Colonic mucosa (tissue), 4 donors: ENCODE measurements around the gene FREY1. TPM values are rescaled to one million over a fixed set of nuclear protein-coding genes. Genes with fewer than 3 reads are reported as not detected.
A peak's percentile ranks its signal among the peaks of the same experiment; 100 is the strongest.

ENCODE experiments used
- DNase-seq: peaks from one replicate; pipeline ENCODE4 v3.0.0-alpha.2; 2020
- H3K27ac ChIP-seq: fragments of 200-600 bp; one replicate; pipeline ENCODE4 v1.8.0; 2021
- H3K27me3 ChIP-seq: fragments of 200-600 bp; one replicate; pipeline ENCODE4 v1.8.0; 2021
- H3K36me3 ChIP-seq: fragments of 200-600 bp; one replicate; pipeline ENCODE4 v1.8.0; 2021
- H3K4me1 ChIP-seq: fragments of 200-600 bp; one replicate; pipeline ENCODE4 v1.8.0; 2021; ENCODE audit warnings: mild to moderate bottlenecking
- H3K4me3 ChIP-seq: fragments of 200-600 bp; one replicate; pipeline ENCODE4 v1.8.0; 2021
- H3K9ac ChIP-seq, 2 donors: one replicate each; pipeline ENCODE4 v1.7.0; 2013; ENCODE audit warnings: control low read depth in 2 of 2, low read depth in 2 of 2, low read length in 2 of 2
- H3K9me3 ChIP-seq: fragments of 200-600 bp; one replicate; pipeline ENCODE4 v1.8.0; 2021
- intact Hi-C: fragments of 100-400 bp; cut with DNase I; formaldehyde crosslinking; loops from one replicate; pipeline ENCODE4 v1.14.1; 2022
- total RNA-seq, 2 donors: library from RNA; stranded (reverse); fragmentation: NEBNext Ultra II Directional in 1 of 2; extraction: Animal tissue kit (Norgen Biotek cat#: 25700) in 1 of 2; gene quantifications; one replicate each; pipeline ENCODE4 v1.2.1, GENCODE V29; 2021
- TF ChIP-seq, protein P1 (sequence below): fragments of 200-600 bp; IDR thresholded peaks from one replicate; pipeline ENCODE4 v1.8.0; 2022; ENCODE audit warnings: antibody characterized with exemption, mild to moderate bottlenecking
- donor health status: healthy.
- donor health status: DM: no; HTN: no; CAD: no.
- donor health status: DM: no; HTN: no; CAD: no.

Gene FREY1
- total RNA-seq, 2 donors from 2014 or later: 1.1 TPM; not detected in 1

DNA sequence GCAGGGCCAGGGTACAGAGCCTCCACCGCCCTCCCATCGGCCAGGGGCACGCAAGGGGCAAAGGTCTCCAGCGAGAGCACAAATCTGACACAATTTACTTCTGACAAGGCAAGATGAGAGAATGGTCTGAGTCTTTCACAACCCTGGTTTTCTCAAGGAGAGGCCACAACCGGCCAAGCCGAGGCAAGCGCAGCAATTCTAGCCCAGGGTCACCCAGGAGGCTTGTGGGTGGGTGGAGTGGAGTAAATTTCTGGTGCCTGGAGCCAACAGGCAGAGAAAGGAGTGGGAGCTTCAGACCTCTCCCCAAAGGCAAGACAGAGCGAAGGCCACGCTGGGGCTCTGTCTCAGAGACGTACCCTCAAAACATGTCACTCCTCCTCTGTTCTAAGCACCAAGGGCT, 24.7 kb upstream of the FREY1 start:
- no peak overlapping the region for H3K27ac ChIP-seq
- intact Hi-C loops: no loop called here
- H3K4me1 ChIP-seq: no peaks in the 10 kb centered on the region
- H3K27me3 ChIP-seq: no peaks in the 10 kb centered on the region
- TF ChIP-seq, protein P1, sequence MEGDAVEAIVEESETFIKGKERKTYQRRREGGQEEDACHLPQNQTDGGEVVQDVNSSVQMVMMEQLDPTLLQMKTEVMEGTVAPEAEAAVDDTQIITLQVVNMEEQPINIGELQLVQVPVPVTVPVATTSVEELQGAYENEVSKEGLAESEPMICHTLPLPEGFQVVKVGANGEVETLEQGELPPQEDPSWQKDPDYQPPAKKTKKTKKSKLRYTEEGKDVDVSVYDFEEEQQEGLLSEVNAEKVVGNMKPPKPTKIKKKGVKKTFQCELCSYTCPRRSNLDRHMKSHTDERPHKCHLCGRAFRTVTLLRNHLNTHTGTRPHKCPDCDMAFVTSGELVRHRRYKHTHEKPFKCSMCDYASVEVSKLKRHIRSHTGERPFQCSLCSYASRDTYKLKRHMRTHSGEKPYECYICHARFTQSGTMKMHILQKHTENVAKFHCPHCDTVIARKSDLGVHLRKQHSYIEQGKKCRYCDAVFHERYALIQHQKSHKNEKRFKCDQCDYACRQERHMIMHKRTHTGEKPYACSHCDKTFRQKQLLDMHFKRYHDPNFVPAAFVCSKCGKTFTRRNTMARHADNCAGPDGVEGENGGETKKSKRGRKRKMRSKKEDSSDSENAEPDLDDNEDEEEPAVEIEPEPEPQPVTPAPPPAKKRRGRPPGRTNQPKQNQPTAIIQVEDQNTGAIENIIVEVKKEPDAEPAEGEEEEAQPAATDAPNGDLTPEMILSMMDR: no peak
- H3K9ac ChIP-seq: no peak overlapping the region
- DNase-seq: no peak
- no peaks in the 10 kb centered on the region for H3K36me3 ChIP-seq
- H3K9me3 ChIP-seq: no peaks in the 10 kb centered on the region
- no peak overlapping the region for H3K4me3 ChIP-seq

DNA sequence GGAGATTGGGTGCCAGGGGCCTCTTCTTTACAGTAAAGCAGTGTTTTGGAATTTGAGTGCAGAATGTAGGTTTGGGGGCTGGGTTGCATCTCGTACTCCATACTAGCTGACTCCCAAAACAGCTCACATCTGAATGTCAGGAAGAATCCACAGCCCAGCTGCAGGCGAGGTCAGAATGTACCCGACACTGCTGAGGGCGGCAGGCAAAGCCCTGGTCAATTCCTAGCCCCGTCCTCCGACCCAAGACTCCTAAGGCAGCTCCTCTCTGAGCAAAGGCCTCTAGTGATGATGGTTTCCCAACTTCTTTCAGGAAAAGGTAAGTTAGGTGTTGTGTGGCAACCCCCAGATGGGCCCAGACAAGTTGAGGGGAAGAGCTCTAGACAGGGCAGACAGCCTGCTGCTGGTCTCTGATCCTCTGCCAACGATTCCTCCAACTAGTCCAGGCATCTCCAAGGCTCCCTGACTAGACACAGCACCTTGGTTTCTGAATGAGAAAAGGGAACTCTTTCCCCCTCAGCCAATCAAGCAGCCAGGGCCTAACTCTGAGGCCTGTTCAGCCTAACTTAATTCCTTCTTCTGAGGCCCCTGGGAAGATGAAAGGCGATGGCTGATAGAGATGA, 24.0 kb upstream of the FREY1 start:
- Histone ChIP-seq H3K4me3 (no peak overlapping the region), H3K4me1 (no peaks in the 10 kb centered on the region), H3K36me3 (no peaks in the 10 kb centered on the region), H3K27ac (no peak overlapping the region), H3K27me3 (no peaks in the 10 kb centered on the region), H3K9ac (no peak overlapping the region), H3K9me3 (no peaks in the 10 kb centered on the region)
- TF ChIP-seq, protein P1: no peak
- intact Hi-C loops: no loop called here
- DNase-seq: no peak

DNA sequence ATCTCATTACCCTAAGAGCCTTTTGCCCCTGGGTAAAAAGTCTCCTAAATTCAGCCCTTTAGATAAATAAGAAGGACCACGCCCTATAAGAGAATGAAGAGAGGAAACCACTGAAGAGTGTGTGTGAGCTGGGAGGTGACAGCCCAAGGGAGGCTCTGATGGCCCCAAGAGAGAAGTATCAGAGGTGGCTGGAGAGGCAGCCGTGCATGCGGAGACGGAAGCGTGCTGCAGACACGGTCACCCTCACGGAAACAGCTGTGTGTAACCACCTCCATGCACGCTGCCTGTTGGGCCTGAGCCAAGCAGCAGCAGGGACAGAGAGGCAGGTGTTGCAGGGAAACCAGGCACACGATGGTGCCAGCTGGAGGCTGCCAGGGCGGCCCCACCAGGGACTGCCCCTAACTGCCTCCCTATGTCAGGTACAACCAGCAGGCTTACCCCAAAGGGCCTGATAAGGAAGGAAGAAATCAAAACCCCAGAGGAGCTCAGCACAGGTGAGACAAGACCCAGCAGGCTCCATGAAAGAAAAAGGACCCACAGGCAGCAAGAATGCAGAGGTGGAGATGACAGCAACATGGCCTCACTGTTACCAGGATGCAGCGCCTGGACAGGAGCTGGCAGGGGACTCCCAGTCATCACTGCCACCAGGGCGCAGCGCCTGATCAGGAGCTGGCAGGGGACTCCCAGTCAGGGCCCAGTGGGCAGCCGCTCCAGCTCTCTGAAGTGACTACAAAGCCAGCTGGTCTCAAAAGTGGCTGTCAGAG, 23.1 kb upstream of the FREY1 start:
- Histone ChIP-seq H3K27me3 (no peaks in the 10 kb centered on the region), H3K27ac (no peak overlapping the region), H3K36me3 (no peaks in the 10 kb centered on the region), H3K4me1 (no peaks in the 10 kb centered on the region), H3K9me3 (no peaks in the 10 kb centered on the region), H3K9ac (no peak overlapping the region), H3K4me3 (no peak overlapping the region)
- TF ChIP-seq, protein P1: no peak
- DNase-seq: peak; percentile 74
- intact Hi-C loops: no loop called here

DNA sequence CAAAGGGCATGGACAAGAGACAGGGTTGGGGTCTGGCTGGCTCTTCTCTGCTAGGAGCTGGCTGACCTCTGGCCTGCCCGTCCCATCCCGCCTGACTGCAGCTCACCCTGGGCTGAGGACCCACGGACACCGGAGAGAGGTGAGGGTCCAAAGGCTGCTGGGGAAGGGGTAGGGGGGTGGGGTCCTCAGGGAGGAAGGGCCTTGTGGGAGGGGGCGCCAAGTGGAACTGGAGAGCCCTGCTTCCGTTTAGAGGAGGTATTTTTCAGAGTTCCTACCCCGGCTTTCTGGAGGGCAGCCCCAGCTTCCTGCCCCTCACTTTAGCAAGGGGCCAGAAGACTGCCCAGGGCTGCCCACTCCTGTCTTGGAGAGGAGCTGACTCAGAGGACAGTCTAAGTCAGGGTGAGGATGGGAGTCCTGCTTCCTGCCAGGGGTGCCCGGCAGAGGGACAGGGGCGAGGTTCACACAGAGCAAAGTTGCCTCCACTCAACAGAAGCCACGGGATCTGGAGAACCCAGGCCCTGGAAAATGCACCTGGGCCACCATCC, 22.5 kb upstream of the FREY1 start:
- Histone ChIP-seq H3K36me3 (no peaks in the 10 kb centered on the region), H3K4me3 (no peak overlapping the region), H3K9ac (no peak overlapping the region), H3K27ac (no peak overlapping the region), H3K27me3 (no peaks in the 10 kb centered on the region), H3K4me1 (no peaks in the 10 kb centered on the region), H3K9me3 (no peaks in the 10 kb centered on the region)
- no peak for DNase-seq
- TF ChIP-seq, protein P1: no peak
- intact Hi-C loops: no loop called here

DNA sequence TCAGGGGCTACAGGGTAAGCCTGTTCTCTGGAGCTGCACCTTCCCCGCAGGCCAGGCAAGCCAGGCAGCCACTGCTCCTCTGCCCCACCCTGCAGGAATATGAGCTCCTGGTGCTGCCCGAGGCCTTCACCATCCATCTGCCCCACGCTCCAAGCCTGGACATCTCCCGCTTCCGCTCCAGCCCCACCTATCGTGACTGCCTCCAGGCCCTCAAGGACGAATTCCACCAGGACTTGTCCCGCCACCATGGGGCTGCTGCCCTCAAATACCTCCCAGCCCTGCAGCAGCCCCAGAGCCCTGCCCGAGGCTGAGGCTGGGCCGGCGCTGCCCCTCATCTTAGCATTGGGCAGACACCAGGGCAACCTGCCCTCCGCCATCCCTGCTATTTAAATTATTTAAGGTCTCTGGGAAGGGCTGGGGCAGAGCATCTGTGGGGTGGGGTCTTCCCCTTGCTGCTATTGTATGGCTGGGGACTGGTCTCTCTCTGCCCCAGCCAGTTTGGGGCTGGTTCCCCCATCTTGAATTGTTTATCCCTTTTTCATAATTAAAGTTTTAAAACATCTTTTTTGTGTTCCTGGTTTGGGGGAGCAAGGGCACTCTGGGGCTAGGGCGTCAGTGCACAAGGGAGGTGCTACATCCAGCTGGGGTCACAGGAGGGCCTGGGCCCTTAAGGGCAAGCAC, 21.6 kb upstream of the FREY1 start:
- Histone ChIP-seq H3K4me1 (no peaks in the 10 kb centered on the region), H3K36me3 (no peaks in the 10 kb centered on the region), H3K27ac (no peak overlapping the region), H3K4me3 (no peak overlapping the region), H3K9ac (no peak overlapping the region), H3K9me3 (no peaks in the 10 kb centered on the region), H3K27me3 (no peaks in the 10 kb centered on the region)
- no peak for DNase-seq
- intact Hi-C loops: no loop called here
- TF ChIP-seq, protein P1: no peak
